Stimulated activated naive CD4-positive, alpha-beta T cell (primary cell): ENCODE results near the gene TPP2.

Experiments used
- DNase-seq, 6 experiments: peaks; one replicate each; lab custom pipeline; 2025; lab: John Stamatoyannopoulos, UW

TPP2 gene

DNA sequence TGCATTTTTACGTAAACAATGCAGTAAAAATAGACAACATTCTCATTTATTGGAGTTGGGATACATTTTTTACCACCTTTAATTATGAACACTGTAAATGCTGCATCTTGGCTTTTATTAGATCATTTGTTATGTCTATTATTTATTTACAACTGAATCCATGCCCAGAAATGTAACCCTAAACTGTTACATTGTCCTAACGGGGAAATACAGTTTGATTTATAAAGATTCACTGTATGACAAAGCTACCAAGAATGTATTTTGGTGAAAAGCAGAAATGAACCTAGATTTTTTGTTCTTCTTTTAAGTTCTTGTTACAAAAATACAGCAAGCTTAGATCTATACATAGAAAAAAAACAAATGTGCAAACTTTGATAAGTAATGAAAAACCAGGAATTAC, 97.0 kb downstream of the TPP2 start:
- DNase-seq = no peak

DNA sequence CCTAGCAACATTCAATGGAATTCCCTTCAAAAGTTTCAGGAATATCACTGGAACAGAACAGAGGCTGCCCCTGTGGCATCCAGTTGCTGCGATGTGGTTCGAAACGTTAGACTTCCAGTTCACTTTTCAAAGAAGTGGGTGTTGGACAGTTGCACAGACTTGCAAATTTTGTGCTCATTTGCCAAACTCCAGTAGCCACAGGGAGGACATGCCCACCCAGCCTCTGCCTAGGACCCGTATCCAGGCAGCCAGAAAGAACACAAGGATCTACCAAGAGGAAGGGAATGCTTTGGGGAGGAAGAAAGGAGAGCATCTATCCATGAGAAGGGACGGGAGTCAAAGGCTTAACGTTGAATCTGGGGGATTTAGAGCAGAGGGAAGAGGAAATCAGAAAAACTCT, 98.2 kb downstream of the TPP2 start, which contains the start of gene METTL21C:
Gene METTL21C, minus strand, starts transcription at position 108 of the 400 bp plus-strand sequence. CDS start 546 bp downstream, outside the sequence.
- DNase-seq = no peak

DNA sequence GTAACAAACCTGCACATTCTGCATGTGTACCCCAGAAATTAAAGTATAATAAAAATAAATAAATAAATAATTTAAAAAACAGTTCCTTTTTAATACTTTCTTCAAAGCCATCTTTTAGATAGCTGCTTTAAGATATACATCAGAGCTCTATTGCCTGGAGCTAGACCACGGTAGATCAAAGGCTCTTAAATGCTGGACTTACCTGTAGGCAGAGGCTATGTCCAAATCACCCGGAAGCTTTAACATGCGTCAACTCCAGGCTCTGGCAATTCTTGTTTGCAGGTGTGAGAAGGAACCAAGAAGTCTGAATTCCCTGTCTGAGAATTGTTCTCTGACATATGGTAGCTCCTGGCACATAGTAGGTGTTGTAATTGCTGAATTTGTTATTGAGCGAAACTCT, 99.7 kb downstream of the TPP2 start:
- no peak for DNase-seq

DNA sequence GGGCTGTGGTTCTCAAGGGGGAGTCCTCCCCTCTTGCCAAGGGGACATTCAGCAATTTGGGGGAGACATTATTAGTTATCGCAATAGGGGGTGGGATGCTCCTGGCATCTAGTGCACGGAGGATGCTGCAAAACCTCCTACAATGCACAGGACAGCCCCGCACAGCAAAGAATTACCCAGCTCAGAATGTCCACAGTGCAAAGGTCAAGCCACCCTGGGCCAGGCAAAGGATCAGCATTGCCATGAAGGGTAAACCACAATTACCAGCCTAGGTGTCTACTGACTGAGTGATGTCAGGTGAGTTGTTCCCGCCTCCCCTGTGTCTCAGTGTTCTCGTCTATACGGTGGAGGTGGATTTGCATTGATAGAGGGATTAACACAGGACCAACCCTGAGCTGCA, 100.5 kb downstream of the TPP2 start:
- DNase-seq = no peak

DNA sequence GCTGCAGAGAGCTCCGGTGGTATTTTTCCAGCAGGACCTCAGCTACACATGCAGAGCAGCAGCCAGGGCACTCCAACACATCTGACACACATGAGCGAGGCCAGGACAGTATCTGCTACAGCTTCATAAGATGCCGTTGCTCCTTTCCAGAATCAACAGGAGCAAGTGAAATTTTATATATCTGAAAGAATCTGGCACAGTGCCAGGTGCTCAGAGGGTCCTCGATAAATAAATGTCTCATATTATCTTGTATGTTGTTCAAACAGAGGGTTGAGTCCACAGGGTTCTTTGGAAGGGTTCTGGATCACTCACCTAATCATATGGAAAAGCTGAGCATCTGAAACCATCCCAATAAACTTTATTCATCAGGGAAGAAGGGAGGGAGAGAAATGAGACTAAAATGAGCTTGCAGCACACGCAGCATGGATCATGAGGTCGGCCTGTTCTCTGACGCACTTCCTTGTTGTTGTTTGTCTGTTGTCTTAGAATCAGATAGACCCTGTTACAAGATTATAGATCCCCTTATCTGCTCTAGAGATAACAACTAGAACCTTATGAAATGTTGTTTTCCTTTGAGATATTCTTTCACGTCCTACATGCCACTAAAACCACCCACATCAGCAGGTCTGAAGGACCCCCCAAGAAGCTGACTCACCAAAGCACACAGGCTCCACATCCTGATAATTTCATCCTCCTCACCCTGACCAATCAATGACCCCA, 101.3 kb downstream of the TPP2 start:
- DNase-seq = no peak

DNA sequence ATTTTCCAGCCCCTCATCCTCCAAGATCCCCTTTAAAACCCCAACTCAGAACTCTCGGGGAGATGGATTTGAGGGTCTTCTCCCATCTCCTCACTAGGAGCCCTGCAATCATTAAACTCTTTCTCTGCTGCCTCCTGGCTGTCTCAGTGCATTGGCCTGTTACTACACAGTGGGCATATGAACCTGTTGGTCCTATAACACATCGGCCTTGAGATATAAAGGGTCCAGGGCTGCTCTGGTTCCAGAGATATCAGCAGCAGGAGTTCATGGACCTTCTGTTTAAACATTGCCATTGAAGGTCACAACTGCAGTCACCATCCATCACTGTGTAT, 101.8 kb downstream of the TPP2 start:
- no peak for DNase-seq

DNA sequence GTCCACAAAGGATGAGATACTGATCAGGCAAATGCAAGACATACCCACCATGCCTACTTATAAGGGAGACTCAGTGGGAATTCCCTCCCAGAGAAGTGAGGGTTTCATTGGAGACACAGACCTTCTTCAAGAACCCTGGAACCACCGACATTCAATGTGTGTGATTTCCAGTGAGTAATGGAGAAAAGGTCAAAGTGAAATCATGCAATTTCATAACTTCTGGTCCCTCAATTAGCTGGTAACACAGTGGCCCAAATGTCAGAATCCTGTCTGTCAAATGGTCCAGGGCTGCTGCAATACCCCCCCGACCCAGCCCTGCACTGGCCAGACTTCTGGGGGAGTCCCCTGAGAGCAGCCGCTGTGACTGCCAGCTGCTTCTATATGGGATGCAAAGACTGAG, 102.7 kb downstream of the TPP2 start:
- no peak for DNase-seq

DNA sequence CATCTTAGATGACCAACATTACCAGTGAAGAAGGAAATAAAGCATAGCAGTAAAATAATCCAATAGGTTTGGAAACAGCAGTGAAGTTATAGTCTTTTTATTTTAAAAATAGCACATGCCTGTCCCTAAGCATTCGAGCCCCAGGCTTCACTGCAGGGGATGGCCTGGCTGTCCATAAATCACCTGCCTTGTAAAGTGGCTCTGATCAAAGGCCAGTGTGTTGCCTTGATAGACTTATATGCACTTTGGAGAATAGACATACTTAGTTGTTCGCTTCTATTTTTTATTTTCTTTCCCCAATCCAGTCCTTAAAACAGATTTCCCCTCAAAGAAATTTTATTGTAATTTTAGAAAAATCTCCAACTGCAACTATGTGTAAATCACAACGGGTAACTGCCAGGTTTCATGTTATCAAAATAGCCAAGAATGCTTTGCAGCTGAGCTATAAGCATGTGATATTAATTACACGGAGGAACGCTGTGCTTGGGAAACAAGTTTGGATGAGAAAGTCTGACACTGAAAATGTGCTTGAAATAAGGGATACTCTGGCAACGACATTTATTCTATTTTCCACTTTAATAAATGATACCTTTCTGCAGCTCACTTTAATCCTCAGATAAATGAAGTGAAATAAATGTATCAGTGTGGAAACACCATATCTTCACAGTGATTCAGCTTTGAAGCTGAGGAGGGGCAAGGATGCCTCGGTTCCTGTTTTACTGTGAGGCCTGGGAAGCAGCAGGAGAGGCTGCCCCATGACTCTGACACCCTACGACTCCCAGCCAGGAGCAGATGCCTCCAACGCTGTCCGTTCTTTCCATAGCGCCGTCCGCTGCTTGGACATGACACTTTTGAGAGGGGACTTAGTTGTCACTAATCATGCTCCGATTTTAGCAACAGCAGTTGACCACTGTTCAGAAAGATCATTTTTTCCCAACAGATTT, 103.6 kb downstream of the TPP2 start:
- no peak for DNase-seq

DNA sequence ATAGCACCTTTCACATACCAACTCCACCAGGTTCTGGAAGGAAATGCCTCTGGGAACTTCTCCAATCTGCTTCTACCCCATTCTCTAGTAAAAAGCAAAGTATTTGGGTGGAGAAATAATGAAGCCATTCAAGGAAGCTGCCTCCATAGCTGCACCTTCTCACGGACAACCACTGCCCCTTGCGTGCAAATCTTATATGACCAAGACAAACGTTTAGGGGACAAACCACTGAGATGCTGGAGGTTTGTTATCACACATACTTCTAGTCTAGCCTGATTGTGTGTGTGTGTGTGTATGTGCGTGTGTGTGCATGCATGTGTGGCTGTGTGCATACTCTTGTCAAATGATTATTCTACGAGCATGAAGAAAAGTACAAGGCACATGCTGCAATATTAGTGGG, 104.5 kb downstream of the TPP2 start:
- no peak for DNase-seq

DNA sequence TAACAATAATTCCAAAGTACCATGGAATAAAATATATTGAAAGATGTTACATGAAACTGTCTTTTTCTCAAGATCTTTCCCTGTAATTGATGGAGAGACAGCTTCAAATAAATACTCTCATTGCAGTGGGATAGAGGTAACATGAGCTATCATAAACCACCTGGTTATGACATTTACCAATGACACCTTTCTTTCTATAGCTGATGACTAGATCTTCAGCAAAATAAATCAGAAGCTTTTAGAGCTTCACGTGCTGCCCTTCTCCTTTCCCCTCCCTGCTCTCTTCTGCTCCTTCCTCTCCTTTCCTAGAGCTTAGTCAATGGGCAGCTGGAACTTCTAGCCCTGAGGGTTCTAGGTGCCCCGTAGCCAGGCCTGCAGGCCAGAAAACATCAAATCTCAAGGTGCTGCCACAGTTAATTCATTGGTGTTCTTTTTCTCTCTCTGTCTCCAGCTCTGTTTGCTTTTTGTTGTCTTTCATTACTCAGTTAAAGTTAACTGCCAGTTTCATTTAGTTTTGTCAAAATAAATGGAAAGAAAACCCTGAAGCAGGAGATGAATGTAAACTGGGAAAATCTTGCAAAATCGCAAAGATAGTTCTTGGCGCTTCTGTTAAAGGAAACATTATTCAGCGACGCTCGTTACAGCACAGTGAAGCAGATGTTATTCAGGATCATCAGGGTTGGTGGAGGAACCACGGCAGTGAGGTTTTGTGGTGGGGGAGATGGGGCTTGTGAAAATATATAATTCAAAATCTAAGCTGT, 106.4 kb downstream of the TPP2 start:
- DNase-seq = no peak

DNA sequence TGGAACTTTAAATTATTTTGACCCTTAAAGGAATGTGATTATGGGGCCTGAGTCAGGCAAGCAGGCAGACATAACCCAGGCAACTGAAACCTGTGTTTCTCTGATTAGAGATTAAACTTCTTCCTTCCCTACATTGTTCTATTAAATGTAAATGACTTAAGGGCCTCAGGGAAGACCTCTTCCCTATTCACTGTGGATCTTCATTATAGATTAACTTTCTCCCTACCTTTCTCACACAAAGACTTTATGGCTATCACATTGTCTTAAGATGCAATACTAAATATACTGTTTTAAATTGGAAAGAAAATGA, 106.9 kb downstream of the TPP2 start:
- no peak for DNase-seq

DNA sequence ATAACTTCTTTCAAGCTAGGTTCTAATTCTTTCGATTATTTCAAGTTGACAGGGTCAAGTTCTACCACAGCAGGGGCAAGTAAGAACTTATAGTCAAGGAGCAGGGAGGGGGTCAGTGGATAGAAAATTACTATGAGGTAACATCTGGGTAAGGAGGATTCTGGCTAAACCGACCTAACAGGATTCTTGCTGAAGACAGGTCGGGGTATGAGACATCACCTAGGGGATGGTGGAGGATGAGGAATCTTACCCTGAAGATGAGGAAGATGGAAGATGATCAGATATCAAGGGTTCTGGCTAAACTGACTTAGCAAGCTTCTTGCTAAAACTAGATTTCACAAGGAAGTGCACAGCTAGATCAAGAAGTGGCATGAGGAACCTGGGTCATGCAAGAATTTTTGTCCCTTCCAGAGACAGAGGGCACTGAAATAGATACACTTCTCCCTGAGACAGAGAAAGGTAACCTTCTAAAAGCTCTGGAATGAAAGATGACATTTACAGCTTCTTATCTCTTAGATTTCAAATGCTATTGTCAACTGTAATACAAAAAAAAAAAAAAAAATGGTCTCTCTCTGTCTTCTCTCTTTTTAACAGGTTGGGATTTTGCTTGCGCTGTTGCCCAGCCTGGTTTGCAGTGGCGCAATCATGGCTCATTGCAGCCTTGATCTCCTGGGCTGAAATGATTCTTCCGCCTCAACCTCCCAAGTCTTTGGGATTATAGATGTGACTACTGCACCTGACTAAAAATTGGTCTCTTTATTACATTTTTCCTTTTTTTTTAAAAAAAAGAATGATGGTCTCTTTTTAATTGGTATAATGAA, 107.7 kb downstream of the TPP2 start:
- DNase-seq = no peak

DNA sequence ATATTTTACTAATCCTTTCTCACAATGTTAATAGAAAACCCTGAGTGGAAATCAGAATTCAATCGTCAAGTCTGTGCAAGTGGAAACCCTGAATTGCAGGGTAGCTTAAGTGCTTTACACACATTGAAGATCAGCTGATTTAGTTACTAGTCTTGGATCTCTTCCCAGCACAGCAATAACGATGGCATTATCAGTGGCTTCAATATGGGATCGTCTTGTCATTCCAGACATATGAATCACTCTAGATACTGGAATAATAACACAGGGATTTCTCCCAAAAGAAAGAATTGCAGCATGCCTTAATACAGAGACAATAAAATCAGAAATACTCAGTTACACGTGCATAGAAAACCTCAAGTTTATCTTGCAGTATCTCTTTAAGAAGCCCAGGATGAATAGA, 110.7 kb downstream of the TPP2 start:
- DNase-seq = no peak

DNA sequence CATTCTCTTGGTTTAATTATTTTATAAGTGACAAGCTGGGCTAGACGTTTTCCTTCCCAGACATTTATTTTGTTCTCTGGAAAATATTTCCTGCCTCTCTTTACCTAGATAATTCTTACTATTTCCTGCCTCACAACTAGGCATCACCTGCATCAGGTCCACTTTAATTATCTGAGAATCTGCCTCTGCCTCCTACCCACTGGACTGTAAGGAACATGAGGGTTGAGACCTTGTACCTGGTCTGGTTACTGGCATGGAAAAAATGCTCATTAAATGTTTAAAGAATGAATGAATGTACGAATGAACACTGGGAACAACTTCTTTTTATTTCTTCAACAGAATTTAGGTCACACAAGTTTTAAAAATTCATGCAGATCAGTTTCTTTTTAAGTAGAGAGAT, 111.4 kb downstream of the TPP2 start:
- DNase-seq = no peak

DNA sequence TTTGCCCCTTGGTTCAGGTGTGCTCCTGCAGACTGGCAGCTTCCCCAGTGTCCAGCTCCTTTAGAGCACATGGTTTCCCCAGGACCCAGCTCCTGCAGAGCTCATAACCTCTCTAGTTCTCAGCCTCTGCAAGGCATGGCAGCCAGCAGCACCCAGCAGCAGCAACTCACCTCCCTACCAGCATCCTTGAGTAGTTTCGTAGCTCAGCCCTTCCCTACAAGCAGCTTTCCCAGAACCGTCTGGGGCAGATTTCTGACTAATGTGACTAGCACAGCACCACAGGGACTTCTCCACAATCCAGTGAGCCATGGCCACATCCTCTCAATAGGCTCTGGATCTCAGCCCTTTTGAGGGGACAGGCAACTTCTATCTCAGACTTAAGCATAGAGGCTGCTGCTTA, 112.2 kb downstream of the TPP2 start:
- no peak for DNase-seq

DNA sequence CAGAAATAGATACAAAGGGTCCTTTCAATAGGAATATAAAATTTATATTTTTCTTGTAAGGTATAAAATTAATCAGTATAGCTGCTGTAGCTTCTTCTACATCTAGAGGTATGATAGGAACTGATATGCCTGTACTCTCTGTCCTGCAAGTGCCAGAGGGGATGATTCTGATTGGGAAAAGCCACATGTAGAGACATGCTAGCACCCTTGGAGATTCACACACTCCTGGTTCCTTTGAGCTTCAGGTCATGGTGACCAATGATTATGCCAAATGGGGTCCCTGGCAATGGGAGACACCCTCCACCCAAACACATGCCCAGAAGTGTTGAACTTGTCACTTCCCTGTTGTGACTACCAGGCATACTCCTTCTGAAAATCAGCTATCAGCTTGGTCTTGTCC, 112.8 kb downstream of the TPP2 start:
- DNase-seq = no peak

DNA sequence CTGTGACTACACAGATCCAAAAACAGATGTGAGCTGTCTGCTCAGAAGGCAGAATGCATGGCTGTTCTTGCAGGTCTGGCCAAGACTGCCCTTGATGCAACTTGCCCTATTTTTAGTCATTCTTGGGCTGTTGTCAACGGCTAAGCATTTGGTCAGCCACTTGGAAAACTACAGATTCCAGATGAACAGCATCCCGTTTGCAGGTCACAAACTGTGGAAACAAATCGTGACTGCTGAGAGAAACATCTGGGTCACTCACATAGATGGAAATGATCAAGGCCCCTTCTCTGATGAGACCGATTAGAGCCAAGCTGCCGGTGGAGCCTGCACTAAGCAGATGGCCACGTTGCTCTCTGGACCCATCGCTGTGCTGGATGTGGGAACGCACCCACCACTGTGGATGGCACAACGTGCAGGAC, 113.5 kb downstream of the TPP2 start:
- DNase-seq = no peak

DNA sequence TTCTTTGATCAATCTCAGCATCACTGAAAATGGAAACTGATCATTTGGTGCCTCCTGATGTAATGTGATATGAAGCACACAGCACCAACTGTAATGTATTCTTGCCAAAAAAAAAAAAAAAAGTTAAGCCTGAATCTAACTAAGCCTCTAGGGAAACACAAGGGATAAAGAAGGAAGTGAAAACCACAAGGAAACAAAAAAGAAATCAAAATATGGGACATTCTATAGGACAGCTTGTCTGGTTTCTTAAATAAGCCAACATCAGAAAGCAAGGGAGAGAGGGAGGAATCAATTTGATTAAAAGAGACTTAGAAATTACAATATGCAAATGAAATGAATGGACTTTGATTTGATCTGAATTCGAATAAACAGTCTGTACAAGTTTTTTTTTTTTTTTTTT, 118.7 kb downstream of the TPP2 start:
- no peak for DNase-seq

DNA sequence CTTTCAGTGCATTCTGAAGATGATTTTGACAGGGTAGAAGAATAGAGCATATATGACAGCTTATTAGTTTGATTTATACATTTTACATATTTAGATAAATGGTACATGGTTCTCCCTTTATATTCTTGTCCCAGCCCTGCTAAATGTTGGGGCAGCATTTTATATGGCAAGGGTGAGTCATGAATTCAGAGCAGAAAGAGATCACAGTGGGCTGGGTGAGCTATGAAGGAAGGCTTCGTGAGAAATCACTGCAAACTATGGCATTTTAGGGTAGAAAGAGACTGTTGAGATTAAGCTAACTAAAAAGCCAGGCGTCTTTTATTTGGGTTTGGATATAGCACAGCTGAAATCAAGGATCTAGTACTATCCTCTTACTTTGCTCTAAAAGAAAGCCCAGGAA, 122.0 kb downstream of the TPP2 start:
- DNase-seq = no peak

DNA sequence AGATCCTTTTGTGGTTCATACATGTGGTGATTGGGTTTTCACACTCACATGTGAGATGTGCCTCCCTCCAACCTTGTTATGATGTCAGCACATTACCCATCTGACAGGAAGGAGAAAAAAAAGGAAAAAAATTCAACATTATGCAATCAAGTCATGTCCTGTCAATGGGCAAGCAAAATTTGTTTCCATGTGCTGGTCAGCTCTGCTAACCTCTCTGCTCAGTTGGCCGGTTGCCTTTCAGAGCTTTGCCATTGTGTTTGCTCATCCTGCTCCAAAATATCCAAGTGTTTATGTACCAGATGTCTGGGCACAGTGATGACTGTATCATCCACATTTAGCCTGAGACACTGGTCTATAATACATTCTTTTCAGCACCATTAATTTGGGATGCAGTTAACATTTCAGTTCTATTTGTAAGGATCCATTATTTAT, 125.0 kb downstream of the TPP2 start:
- no peak for DNase-seq

DNA sequence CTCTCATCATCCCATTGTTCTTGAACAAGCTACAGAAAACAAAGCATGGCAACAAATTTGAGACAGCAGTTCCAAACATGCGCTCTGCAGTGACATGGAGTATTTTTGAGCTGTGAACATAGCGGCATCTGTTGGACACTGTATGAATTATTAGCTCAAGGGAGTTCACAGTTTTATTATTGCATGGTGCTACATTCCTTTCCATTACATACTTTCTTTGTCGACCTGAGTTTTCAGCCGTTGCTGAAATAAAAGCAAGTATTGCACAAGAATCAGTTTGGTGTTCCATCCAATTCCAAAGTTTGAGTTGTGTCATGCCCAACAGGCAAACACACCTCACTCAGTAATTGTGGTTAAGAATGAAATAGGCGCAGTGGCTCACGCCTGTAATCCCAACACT, 128.1 kb downstream of the TPP2 start:
- peak in 1 of 6 experiments; percentile 3 for DNase-seq

DNA sequence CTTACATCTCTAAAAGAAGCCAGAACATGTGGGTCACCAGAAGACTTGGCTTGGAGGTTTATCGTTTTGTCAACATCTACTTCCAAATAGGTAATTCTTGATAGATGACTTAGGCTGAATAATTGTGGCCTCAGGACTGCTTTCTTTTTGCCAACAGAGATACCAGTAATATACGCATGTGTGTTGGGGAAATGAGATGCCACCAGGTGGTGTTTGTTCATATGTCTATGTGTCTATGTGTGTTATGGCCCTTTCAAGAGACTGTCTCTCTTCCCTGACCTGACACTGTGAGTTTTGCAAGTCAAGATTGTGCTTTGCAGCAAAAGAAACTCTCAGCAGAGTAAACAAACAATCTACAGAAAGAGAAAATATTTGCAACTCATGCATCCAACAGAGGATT, 129.6 kb downstream of the TPP2 start:
- DNase-seq = no peak
